Transverse colon (tissue), 4 donors: ENCODE results near the gene SH3RF3. TPM values are rescaled to one million over a fixed set of nuclear protein-coding genes. Genes with fewer than 3 reads are reported as not detected.

Experiments
- DNase-seq: peaks from one replicate; pipeline ENCODE4 v3.0.0-alpha.2; 2019
- H3K27ac ChIP-seq, 4 donors: fragments of 200-600 bp; sonication (generic); 2 replicates each; pipeline ENCODE4 v1.5.1; 2016 to 2018; ENCODE audit warnings: inconsistent platforms in 4 of 4
- H3K27me3 ChIP-seq: fragments of 200-600 bp; sonication (generic); 2 replicates; pipeline ENCODE4 v1.5.1; 2017; ENCODE audit warnings: inconsistent platforms
- H3K36me3 ChIP-seq, 4 donors: fragments of 200-600 bp; sonication (generic); 2 replicates each; pipeline ENCODE4 v1.5.1; 2017 to 2019; ENCODE audit warnings: inconsistent platforms in 4 of 4
- H3K4me1 ChIP-seq, 4 donors: fragments of 200-600 bp; sonication (generic); 2 replicates each; pipeline ENCODE4 v1.5.1; 2017 to 2020; ENCODE audit warnings: inconsistent platforms in 4 of 4
- H3K4me3 ChIP-seq, 4 donors: fragments of 200-600 bp; sonication (generic); 1 replicate in 1 of 4; 2 replicates in 3 of 4; pipeline versions ENCODE4 v1.5.1 to v1.6.1; 2017 to 2019; ENCODE audit warnings: inconsistent platforms in 4 of 4
- H3K9me3 ChIP-seq, 2 donors: fragments of 200-600 bp; sonication (generic); 2 replicates each; pipeline ENCODE4 v1.5.1; 2017 to 2019; ENCODE audit warnings: inconsistent platforms in 2 of 2
- EP300 ChIP-seq: sonication (generic); formaldehyde crosslinking; IDR thresholded peaks from one replicate; pipeline ENCODE4 v1.6.1; 2017; ENCODE audit warnings: antibody characterized with exemption, low read depth
- POLR2A ChIP-seq: fragments of 450-650 bp; IDR thresholded peaks from one replicate; pipeline ENCODE4 v1.6.1; 2016; ENCODE audit warnings: antibody characterized with exemption, mild to moderate bottlenecking, moderate library complexity
- POLR2AphosphoS5 ChIP-seq, 3 donors: sonication (generic); formaldehyde crosslinking; IDR thresholded peaks; one replicate each; pipeline ENCODE4 v1.6.1; 2016; ENCODE audit warnings: antibody characterized with exemption in 3 of 3
- WGBS, 2 donors: methylation state at CpG; one replicate each; pipeline ENCODE4 v1.1.5; 2018; ENCODE audit warnings: low coverage in 1 of 2; 5-methylcytosine and 5-hydroxymethylcytosine counted together
- in situ Hi-C, 4 donors: fragments of 200-750 bp; cut with MboI; loops; one replicate each; pipeline versions ENCODE4 v1.15.0 to v1.15.1; 2017; ENCODE audit warnings: low sequenced_read_pairs in 3 of 4, low pct_ligation_motif_present in 1 of 4, low pct_unique_long_range_greater_than_20kb in 1 of 4
- intact Hi-C: fragments of 100-400 bp; cut with DNase I; formaldehyde crosslinking; loops from one replicate; pipeline ENCODE4 v1.15.1; 2023; ENCODE audit warnings: low total_unique reads
- total RNA-seq, 4 donors: library from RNA; depleted of rRNA; stranded (reverse); fragments of >200 nt; gene quantifications; one replicate each; pipeline ENCODE4 v1.1.0, GENCODE V29; 2016
- TF ChIP-seq, protein P1 (sequence below), 5 experiments: fragments of 200-600 bp in 3 of 5; fragments of 450-650 bp in 2 of 5; sonication (generic) in 3 of 5; IDR thresholded peaks; 1 replicate in 2 of 5; 2 replicates in 3 of 5; pipeline ENCODE4 v1.5.1; 2016 to 2017; ENCODE audit warnings: antibody characterized with exemption in 5 of 5, inconsistent platforms in 3 of 5, mild to moderate bottlenecking in 2 of 5, moderate library complexity in 1 of 5

The SH3RF3 gene
- total RNA-seq, 4 donors from 2014 or later = 1.9 to 8.8 (median 2.9) TPM

GRCh38 chr2:109513230-109513629 lies 384.2 kb downstream of the SH3RF3 start:
- intact Hi-C loops (no loop called here), in situ Hi-C loops (no loop called here)
- Histone ChIP-seq H3K27me3 (no peaks in the 10 kb centered on the region), H3K9me3 (no peaks in the 10 kb centered on the region), H3K36me3 (no peaks in the 10 kb centered on the region), H3K4me3 (no peak overlapping the region), H3K27ac (no peak overlapping the region), H3K4me1 (peaks cover 6 to 14% (median 8%) of the 10 kb centered on the region in 4 donors)
- DNase-seq = no peak
- WGBS, 2 donors = 89 to 93% methylated on average over 2 to 5 of the region's 5 CpGs
- no peak for TF ChIP-seq POLR2AphosphoS5 (IDR thresholded peaks at IDR 0.05)
- TF ChIP-seq, protein P1, sequence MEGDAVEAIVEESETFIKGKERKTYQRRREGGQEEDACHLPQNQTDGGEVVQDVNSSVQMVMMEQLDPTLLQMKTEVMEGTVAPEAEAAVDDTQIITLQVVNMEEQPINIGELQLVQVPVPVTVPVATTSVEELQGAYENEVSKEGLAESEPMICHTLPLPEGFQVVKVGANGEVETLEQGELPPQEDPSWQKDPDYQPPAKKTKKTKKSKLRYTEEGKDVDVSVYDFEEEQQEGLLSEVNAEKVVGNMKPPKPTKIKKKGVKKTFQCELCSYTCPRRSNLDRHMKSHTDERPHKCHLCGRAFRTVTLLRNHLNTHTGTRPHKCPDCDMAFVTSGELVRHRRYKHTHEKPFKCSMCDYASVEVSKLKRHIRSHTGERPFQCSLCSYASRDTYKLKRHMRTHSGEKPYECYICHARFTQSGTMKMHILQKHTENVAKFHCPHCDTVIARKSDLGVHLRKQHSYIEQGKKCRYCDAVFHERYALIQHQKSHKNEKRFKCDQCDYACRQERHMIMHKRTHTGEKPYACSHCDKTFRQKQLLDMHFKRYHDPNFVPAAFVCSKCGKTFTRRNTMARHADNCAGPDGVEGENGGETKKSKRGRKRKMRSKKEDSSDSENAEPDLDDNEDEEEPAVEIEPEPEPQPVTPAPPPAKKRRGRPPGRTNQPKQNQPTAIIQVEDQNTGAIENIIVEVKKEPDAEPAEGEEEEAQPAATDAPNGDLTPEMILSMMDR (IDR thresholded peaks at IDR 0.05) = no peak
- TF ChIP-seq POLR2A = no peak
- no peak for TF ChIP-seq EP300

- in situ Hi-C loops (no loop called here), intact Hi-C loops (no loop called here)
- Histone ChIP-seq H3K36me3 (no peaks in the 10 kb centered on the region), H3K4me1 (peaks cover 6 to 14% (median 8%) of the 10 kb centered on the region in 4 donors), H3K9me3 (no peaks in the 10 kb centered on the region), H3K4me3 (no peak overlapping the region), H3K27ac (peak overlapping the region; percentile 72 to 87 (median 78)), H3K27me3 (no peaks in the 10 kb centered on the region)
- peak; percentile 26 for DNase-seq
- 36% methylated on average over 12 of the region's 20 CpGs; no CpG with 5 or more reads in 1 of the 2 donors for WGBS, 2 donors
- TF ChIP-seq, protein P1 (IDR thresholded peaks at IDR 0.05) = no peak
- peak in 2 of 3 donors; percentile 41 to 50 for TF ChIP-seq POLR2AphosphoS5 (IDR thresholded peaks at IDR 0.05)
Observed at GRCh38 chr2:109513749-109514588, 385.0 kb downstream of the SH3RF3 start.

- in situ Hi-C loops = no loop called here
- no peak overlapping the region for H3K4me3 ChIP-seq
- intact Hi-C loops = no loop called here
- no peaks in the 10 kb centered on the region for H3K9me3 ChIP-seq
- H3K27me3 ChIP-seq = no peaks in the 10 kb centered on the region
- peaks cover 6 to 14% (median 8%) of the 10 kb centered on the region in 4 donors for H3K4me1 ChIP-seq
- WGBS, 2 donors = 93% methylated on average over 5 of the region's 5 CpGs; no CpG with 5 or more reads in 1 of the 2 donors
- TF ChIP-seq POLR2AphosphoS5 (IDR thresholded peaks at IDR 0.05) (no peak), EP300 (no peak)
- H3K36me3 ChIP-seq = no peaks in the 10 kb centered on the region
- DNase-seq = no peak
- peak overlapping the region; percentile 72 to 87 (median 78) for H3K27ac ChIP-seq
Observed at GRCh38 chr2:109514857-109515256, 385.9 kb downstream of the SH3RF3 start.

- 67% methylated on average over 20 of the region's 20 CpGs; no CpG with 5 or more reads in 1 of the 2 donors for WGBS, 2 donors
- no peak for TF ChIP-seq EP300
- TF ChIP-seq POLR2A = no peak
- TF ChIP-seq, protein P1 (IDR thresholded peaks at IDR 0.05) = peak; percentile 24 to 72 (median 45)
- in situ Hi-C loops (no loop called here), intact Hi-C loops (no loop called here)
- Histone ChIP-seq H3K27ac (no peak overlapping the region), H3K4me3 (no peak overlapping the region), H3K36me3 (no peaks in the 10 kb centered on the region), H3K9me3 (no peaks in the 10 kb centered on the region), H3K4me1 (peaks cover 6 to 14% (median 8%) of the 10 kb centered on the region in 4 donors), H3K27me3 (no peaks in the 10 kb centered on the region)
- peak; percentile 49 for DNase-seq
Observed at GRCh38 chr2:109516445-109517117, 387.6 kb downstream of the SH3RF3 start.
